Endothelial cell of umbilical vein (primary cell): ENCODE results near the gene CD83. TPM values are rescaled to one million over a fixed set of nuclear protein-coding genes. Genes with fewer than 3 reads are reported as not detected.

Experiments used
- BruUV-seq: library from RNA; stranded (reverse); fragments of 400-500 nt; replicated peaks from 2 replicates; lab custom pipeline; 2021; lab: Mats Ljungman, UMichigan
- CTCF ChIA-PET: fragments of 300-600, 350-600 bp; sonication (Branson Sonifier 250); formaldehyde crosslinking; loops from one replicate; lab custom pipeline; 2021; ENCODE audit warnings: antibody characterized with exemption, inconsistent platforms; lab: Charles Lee
- POLR2A ChIA-PET: fragments of 300-600, 350-600 bp; sonication (Branson Sonifier 250); formaldehyde crosslinking; loops from one replicate; lab custom pipeline; 2021; ENCODE audit warnings: antibody characterized with exemption, inconsistent platforms; lab: Charles Lee
- DNase-seq: peaks from one replicate; pipeline ENCODE4 v3.0.0-alpha.2; 2011; ENCODE audit warnings: low read depth, low spot score
- FAIRE-seq: peaks from 2 replicates; lab custom pipeline; 2011; peaks lifted over from hg19 to GRCh38; lab: Jason Lieb, UNC
- H2AFZ ChIP-seq: 2 replicates; pipeline ENCODE4 v1.6.0; 2012; ENCODE audit warnings: low read depth, low read length, control low read depth, inconsistent platforms
- H3K27ac ChIP-seq: 2 replicates; pipeline ENCODE4 v1.5.1; 2011; ENCODE audit warnings: low read depth, mild to moderate bottlenecking, control low read depth, low read length, moderate library complexity; ENCODE audit not compliant: insufficient read depth
- H3K27me3 ChIP-seq, 2 experiments: 2 replicates each; pipeline versions ENCODE4 v1.6.0 to v1.6.1; 2011; ENCODE audit warnings: low read length in 2 of 2, mixed read lengths in 1 of 2; ENCODE audit not compliant: control insufficient read depth in 2 of 2, insufficient read depth in 2 of 2
- H3K36me3 ChIP-seq, 2 experiments: 2 replicates in 1 of 2; 3 replicates in 1 of 2; pipeline ENCODE4 v1.5.1; 2011; ENCODE audit warnings: low read length in 2 of 2, mild to moderate bottlenecking in 1 of 2, moderate library complexity in 1 of 2; ENCODE audit not compliant: control insufficient read depth in 2 of 2, insufficient read depth in 2 of 2; ENCODE audit errors: extremely low read depth in 1 of 2
- H3K4me1 ChIP-seq: 3 replicates; pipeline ENCODE4 v1.5.1; 2011; ENCODE audit warnings: mild to moderate bottlenecking, low read length; ENCODE audit not compliant: control insufficient read depth, insufficient read depth; ENCODE audit errors: extremely low read depth
- H3K4me2 ChIP-seq: 2 replicates; pipeline ENCODE4 v1.6.1; 2011; ENCODE audit warnings: low read length, control low read depth, mixed read lengths; ENCODE audit not compliant: insufficient read depth
- H3K4me3 ChIP-seq, 3 experiments: fragments of 200-600 bp in 1 of 3; sonication (generic), shearing (Covaris generic) in 1 of 3; replicated peaks in 1 of 3; 2 replicates each; pipeline ENCODE4 v1.5.1; 2011 to 2016; ENCODE audit warnings: control low read depth in 3 of 3, low read length in 3 of 3, mild to moderate bottlenecking in 2 of 3, inconsistent platforms in 1 of 3, low read depth in 1 of 3, moderate library complexity in 1 of 3; ENCODE audit not compliant: insufficient read depth in 1 of 3
- H3K79me2 ChIP-seq: 2 replicates; pipeline ENCODE4 v1.6.0; 2012; ENCODE audit warnings: low read length, inconsistent platforms; ENCODE audit not compliant: control insufficient read depth, insufficient read depth
- H3K9ac ChIP-seq: replicated peaks from 2 replicates; pipeline ENCODE3; 2011; ENCODE audit warnings: low read length, control low read depth; ENCODE audit not compliant: insufficient read depth; ENCODE audit errors: extremely low read depth
- H3K9me1 ChIP-seq: replicated peaks from 3 replicates; pipeline ENCODE4 v1.6.0; 2011; ENCODE audit warnings: mild to moderate bottlenecking, low read length; ENCODE audit not compliant: control insufficient read depth, insufficient read depth; ENCODE audit errors: extremely low read depth
- H3K9me3 ChIP-seq: replicated peaks from 2 replicates; pipeline ENCODE4 v1.5.1; 2012; ENCODE audit warnings: low read length, inconsistent platforms; ENCODE audit not compliant: control insufficient read depth, insufficient read depth
- H4K20me1 ChIP-seq: replicated peaks from 2 replicates; pipeline ENCODE3; 2011; ENCODE audit warnings: mild to moderate bottlenecking, low read length; ENCODE audit not compliant: control insufficient read depth, insufficient read depth; ENCODE audit errors: extremely low read depth
- CTCF ChIP-seq, 2 donors: IDR thresholded peaks; 1 replicate in 1 of 2; 2 replicates in 1 of 2; pipeline ENCODE4 v1.5.1; 2011; ENCODE audit warnings: low read length in 2 of 2, mild to moderate bottlenecking in 2 of 2, moderate library complexity in 2 of 2, control low read depth in 1 of 2, inconsistent platforms in 1 of 2, low read depth in 1 of 2; ENCODE audit not compliant: insufficient read depth in 1 of 2; ENCODE audit errors: extremely low read depth in 1 of 2
- EZH2 ChIP-seq: IDR thresholded peaks from 2 replicates; pipeline ENCODE4 v1.6.1; 2012; ENCODE audit warnings: borderline replicate concordance, low read depth, mild to moderate bottlenecking, moderate library complexity, low read length, inconsistent platforms; ENCODE audit not compliant: severe bottlenecking
- FOS ChIP-seq: IDR thresholded peaks from 2 replicates; pipeline ENCODE4 v1.6.1; 2011; ENCODE audit warnings: mild to moderate bottlenecking, low read length, moderate library complexity, borderline replicate concordance; ENCODE audit not compliant: insufficient read depth
- GATA2 ChIP-seq: IDR thresholded peaks from 2 replicates; pipeline ENCODE4 v1.7.0; 2011; ENCODE audit warnings: low read depth, mild to moderate bottlenecking, moderate library complexity, mixed read lengths, low read length; ENCODE audit not compliant: insufficient read length, insufficient read depth
- JUN ChIP-seq: IDR thresholded peaks from 2 replicates; pipeline ENCODE4 v1.6.1; 2011; ENCODE audit warnings: borderline replicate concordance, low read depth; ENCODE audit not compliant: insufficient read length, insufficient read depth
- MAX ChIP-seq: IDR thresholded peaks from 2 replicates; pipeline ENCODE4 v1.6.1; 2011; ENCODE audit not compliant: insufficient read depth, insufficient read length
- MYC ChIP-seq: IDR thresholded peaks from one replicate; pipeline ENCODE4 v1.6.1; 2011; ENCODE audit warnings: mild to moderate bottlenecking, low read depth, low read length
- POLR2A ChIP-seq: IDR thresholded peaks from 2 replicates; pipeline ENCODE4 v1.6.1; 2012; ENCODE audit warnings: low read depth, mild to moderate bottlenecking, control low read depth, low read length
- POLR2AphosphoS5 ChIP-seq: IDR thresholded peaks from 2 replicates; pipeline ENCODE4 v1.6.1; 2012; ENCODE audit warnings: low read depth, mild to moderate bottlenecking, control low read depth, low read length, moderate library complexity; ENCODE audit not compliant: insufficient read depth
- dilution Hi-C: fragments of 300-500 bp; cut with MboI; formaldehyde crosslinking; loops from one replicate; pipeline ENCODE4 v1.15.0; 2019; ENCODE audit warnings: low sequenced_read_pairs; ENCODE audit not compliant: extremely low pct_ligation_motif_present
- intact Hi-C: fragments of 100-400 bp; cut with micrococcal nuclease; formaldehyde crosslinking; loops from one replicate; pipeline ENCODE4 v1.10.0; 2022
- polyA plus RNA-seq, 4 experiments: library from polyadenylated mRNA; depleted of rRNA in 3 of 4; stranded (reverse) in 3 of 4; unstranded in 1 of 4; fragments of >200 nt; gene quantifications; 2 replicates each; pipeline versions ENCODE4 v1.2.1 to v1.2.3, GENCODE V29; 2011 to 2012; ENCODE audit warnings: missing spikeins in 1 of 4
- total RNA-seq: library from RNA; stranded (reverse); gene quantifications from 2 replicates; pipeline ENCODE4 v1.2.3, GENCODE V29; 2021

Gene CD83
- total and polyA plus RNA-seq, 2 donors (not counting 3 experiments of a cell fraction or from before 2014, with no cell fraction given): 0.40 to 0.46 TPM

GRCh38 chr6:14100138-14100537 lies 17.4 kb upstream of the CD83 start:
- Histone ChIP-seq H3K4me1 (no peaks in the 10 kb centered on the region), H3K36me3 (no peaks in the 10 kb centered on the region), H3K27ac (no peak overlapping the region), H3K9me1 (no peaks in the 10 kb centered on the region), H3K9me3 (no peaks in the 10 kb centered on the region), H4K20me1 (no peaks in the 10 kb centered on the region), H3K79me2 (no peaks in the 10 kb centered on the region), H3K4me3 (no peak overlapping the region), H3K27me3 (no peaks in the 10 kb centered on the region), H3K9ac (no peak overlapping the region), H2AFZ (no peak overlapping the region), H3K4me2 (no peak overlapping the region)
- POLR2A ChIA-PET: no interaction called here
- intact Hi-C loops: no loop called here
- BruUV-seq: no TSS peak
- CTCF ChIA-PET: no interaction called here
- FAIRE-seq (no peak), DNase-seq (no peak)
- TF ChIP-seq MYC (no peak), JUN (no peak), CTCF (IDR thresholded peaks at IDR 0.05; ENCODE audit: extremely low read depth in 1 of 2, insufficient read depth in 1 of 2, low read depth in 1 of 2, low read length in 2 of 2) (no peak), GATA2 (no peak), POLR2AphosphoS5 (no peak), POLR2A (no peak), FOS (no peak), EZH2 (no peak), MAX (no peak)
- dilution Hi-C loops: no loop called here
